SK-N-SH (cell line): ENCODE results near the gene WDR90.

Experiments used
- CHD2 ChIP-seq: fragments of 150-350 bp; IDR thresholded peaks from 2 replicates; pipeline ENCODE4 v1.6.1; 2018; ENCODE audit warnings: low read length; ENCODE audit not compliant: partially characterized antibody
- CTCF ChIP-seq: fragments of 200-600 bp; sonication (generic); IDR thresholded peaks from 2 replicates; pipeline ENCODE4 v1.6.1; 2017; ENCODE audit warnings: antibody characterized with exemption, mild to moderate bottlenecking, moderate library complexity
- POLR2AphosphoS5 ChIP-seq: IDR thresholded peaks from 2 replicates; pipeline ENCODE4 v1.6.1; 2012; ENCODE audit warnings: low read depth, low read length
- RAD21 ChIP-seq: IDR thresholded peaks from 2 replicates; pipeline ENCODE4 v1.6.1; 2012; ENCODE audit warnings: mild to moderate bottlenecking, low read length
- SIN3A ChIP-seq: IDR thresholded peaks from 2 replicates; pipeline ENCODE4 v1.6.1; 2012; ENCODE audit warnings: low read depth, mild to moderate bottlenecking, low read length, moderate library complexity, borderline replicate concordance

GRCh38 chr16:677316-678190, 28.4 kb downstream of the WDR90 start:
- TF ChIP-seq SIN3A = no peak
- no peak for TF ChIP-seq POLR2AphosphoS5
- no peak for TF ChIP-seq CTCF
- TF ChIP-seq RAD21 = no peak
- TF ChIP-seq CHD2 = no peak
